Fibroblast of mammary gland (primary cell): ENCODE measurements around the gene EEF2.

Experiments
- DNase-seq: peaks from one replicate; pipeline ENCODE4 v3.0.0-alpha.2; 2010; ENCODE audit warnings: low read depth
- H3K4me3 ChIP-seq: 2 replicates; pipeline ENCODE4 v1.5.1; 2011; ENCODE audit warnings: low read depth, mild to moderate bottlenecking, low read length, moderate library complexity; ENCODE audit not compliant: control insufficient read depth
- TF ChIP-seq, protein P1 (sequence below): conservative IDR thresholded peaks from 2 replicates; pipeline ENCODE4 v1.5.1; 2011; ENCODE audit warnings: low read depth, low read length, inconsistent platforms; ENCODE audit not compliant: control insufficient read depth, insufficient read depth

The EEF2 gene

DNA sequence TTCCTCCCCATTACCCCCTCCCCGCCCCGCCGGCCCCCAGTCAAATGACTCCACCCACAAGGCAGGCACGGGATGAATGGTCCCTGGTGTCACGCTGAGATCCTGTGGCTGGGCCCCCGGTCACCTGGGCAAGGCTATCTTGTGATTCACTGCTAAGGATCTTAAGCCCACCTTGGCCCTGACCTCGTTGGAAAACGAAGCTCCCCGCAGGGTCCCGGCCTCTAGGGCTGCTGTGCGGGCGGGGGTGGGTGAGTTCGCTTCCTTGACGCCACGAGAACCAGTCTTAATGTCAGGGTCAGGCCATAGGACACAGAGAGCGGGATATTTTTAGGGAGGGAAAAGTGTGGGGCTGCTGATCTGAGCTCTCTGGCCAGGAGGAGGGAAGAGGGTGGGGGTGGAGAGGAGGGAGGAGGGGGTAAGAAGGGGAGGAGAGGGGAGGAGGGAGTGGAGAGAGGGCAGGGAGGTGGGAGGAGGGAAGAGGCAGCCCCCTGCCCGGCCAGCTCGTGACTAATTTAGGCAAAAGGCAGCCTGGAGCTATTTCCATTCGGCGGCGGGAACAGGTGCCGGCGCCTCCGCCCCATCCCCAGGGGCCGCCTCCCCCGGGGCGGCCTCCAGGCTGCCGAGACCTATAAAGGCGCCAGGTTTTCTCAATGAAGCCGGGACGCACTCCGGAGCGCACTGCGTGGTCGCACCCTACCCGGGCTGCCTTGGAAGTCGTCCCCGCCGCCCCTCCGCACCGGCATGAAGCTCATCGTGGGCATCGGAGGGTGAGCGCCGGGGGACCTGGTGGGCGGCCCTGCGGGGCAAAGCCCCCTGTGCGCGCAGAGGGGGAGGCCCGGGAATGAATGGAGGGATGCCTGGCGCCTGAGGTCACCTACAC is 52.1 kb downstream of the EEF2 start, which contains the start of gene NMRK2:
Gene NMRK2, plus strand, starts transcription at position 139 of the 880 bp plus-strand sequence. Its CDS starts 603 bp downstream, at position 742.
- no peak for DNase-seq

DNA sequence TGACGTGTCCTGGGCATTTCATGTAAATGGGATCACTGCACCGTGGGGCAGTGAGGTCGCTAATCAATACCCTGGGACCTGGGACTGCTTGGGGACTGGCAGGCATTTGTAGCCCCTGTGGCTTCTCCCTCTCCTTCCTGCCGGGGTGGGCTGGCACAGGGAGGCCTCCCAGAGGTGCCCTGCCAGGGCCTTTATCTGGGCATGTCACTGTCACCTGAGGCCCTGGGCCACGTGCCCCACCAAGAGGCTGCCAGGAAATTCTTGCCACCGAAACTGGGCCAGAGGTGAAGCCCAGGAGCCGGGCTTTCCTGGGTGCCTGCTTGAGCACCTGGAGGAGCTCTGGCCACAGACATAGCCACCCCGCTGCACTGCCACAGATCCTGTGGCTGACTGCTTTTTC is 54.2 kb downstream of the EEF2 start:
- H3K4me3 ChIP-seq = no peak overlapping the region
- TF ChIP-seq, protein P1, sequence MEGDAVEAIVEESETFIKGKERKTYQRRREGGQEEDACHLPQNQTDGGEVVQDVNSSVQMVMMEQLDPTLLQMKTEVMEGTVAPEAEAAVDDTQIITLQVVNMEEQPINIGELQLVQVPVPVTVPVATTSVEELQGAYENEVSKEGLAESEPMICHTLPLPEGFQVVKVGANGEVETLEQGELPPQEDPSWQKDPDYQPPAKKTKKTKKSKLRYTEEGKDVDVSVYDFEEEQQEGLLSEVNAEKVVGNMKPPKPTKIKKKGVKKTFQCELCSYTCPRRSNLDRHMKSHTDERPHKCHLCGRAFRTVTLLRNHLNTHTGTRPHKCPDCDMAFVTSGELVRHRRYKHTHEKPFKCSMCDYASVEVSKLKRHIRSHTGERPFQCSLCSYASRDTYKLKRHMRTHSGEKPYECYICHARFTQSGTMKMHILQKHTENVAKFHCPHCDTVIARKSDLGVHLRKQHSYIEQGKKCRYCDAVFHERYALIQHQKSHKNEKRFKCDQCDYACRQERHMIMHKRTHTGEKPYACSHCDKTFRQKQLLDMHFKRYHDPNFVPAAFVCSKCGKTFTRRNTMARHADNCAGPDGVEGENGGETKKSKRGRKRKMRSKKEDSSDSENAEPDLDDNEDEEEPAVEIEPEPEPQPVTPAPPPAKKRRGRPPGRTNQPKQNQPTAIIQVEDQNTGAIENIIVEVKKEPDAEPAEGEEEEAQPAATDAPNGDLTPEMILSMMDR = no peak
- DNase-seq = no peak

More for the DNA sequence above, 52.1 kb downstream of the EEF2 start, which contains the start of gene NMRK2:
- no peak within 1 kb of the TSS for H3K4me3 ChIP-seq
- TF ChIP-seq, protein P1 = no peak
